H9 (cell line): ENCODE results near the gene COL19A1. TPM values are rescaled to one million over a fixed set of nuclear protein-coding genes. Genes with fewer than 3 reads are reported as not detected.
A peak's percentile ranks its signal among the peaks of the same experiment; 100 is the strongest.

ENCODE experiments used
- DNase-seq: peaks from one replicate; pipeline ENCODE4 v3.0.0-alpha.2; 2017
- H2AFZ ChIP-seq: one replicate; pipeline ENCODE4 v1.6.1; 2013; ENCODE audit warnings: mild to moderate bottlenecking, low read length, control low read depth, moderate library complexity
- H2AK5ac ChIP-seq: 2 replicates; pipeline ENCODE4 v1.6.1; 2013; ENCODE audit warnings: low read length, control low read depth, mixed read lengths; ENCODE audit not compliant: insufficient read length
- H2BK120ac ChIP-seq: one replicate; pipeline ENCODE4 v1.6.1; 2013; ENCODE audit warnings: low read depth, mild to moderate bottlenecking, low read length, control low read depth, inconsistent platforms; ENCODE audit not compliant: poor library complexity, severe bottlenecking
- H2BK12ac ChIP-seq: 2 replicates; pipeline ENCODE4 v1.6.1; 2013; ENCODE audit warnings: low read length, control low read depth, mixed read lengths, low read depth; ENCODE audit not compliant: insufficient read length
- H2BK15ac ChIP-seq: 2 replicates; pipeline ENCODE4 v1.6.1; 2013; ENCODE audit warnings: low read depth, low read length, control low read depth
- H2BK20ac ChIP-seq: one replicate; pipeline ENCODE4 v1.6.1; 2013; ENCODE audit warnings: low read depth, mild to moderate bottlenecking, low read length, control low read depth, inconsistent platforms; ENCODE audit not compliant: poor library complexity, severe bottlenecking
- H2BK5ac ChIP-seq: 2 replicates; pipeline ENCODE4 v1.6.1; 2013; ENCODE audit warnings: low read length, control low read depth, mixed read lengths; ENCODE audit not compliant: insufficient read length
- H3K14ac ChIP-seq: 2 replicates; pipeline ENCODE4 v1.6.1; 2013; ENCODE audit warnings: low read length, control low read depth; ENCODE audit not compliant: insufficient read depth
- H3K18ac ChIP-seq: 2 replicates; pipeline ENCODE4 v1.6.1; 2013; ENCODE audit warnings: low read depth, mild to moderate bottlenecking, mixed read lengths, low read length, control low read depth; ENCODE audit not compliant: insufficient read length
- H3K23ac ChIP-seq: 2 replicates; pipeline ENCODE4 v1.6.1; 2013; ENCODE audit warnings: low read length, control low read depth, mixed read lengths, low read depth; ENCODE audit not compliant: insufficient read length
- H3K23me2 ChIP-seq: 2 replicates; pipeline ENCODE4 v1.6.1; 2013; ENCODE audit warnings: low read depth, mild to moderate bottlenecking, mixed read lengths, low read length, control low read depth; ENCODE audit not compliant: insufficient read length, poor library complexity, severe bottlenecking
- H3K27ac ChIP-seq: 2 replicates; pipeline ENCODE4 v1.5.1; 2013; ENCODE audit warnings: low read length, control low read depth, mixed read lengths, low read depth; ENCODE audit not compliant: insufficient read length
- H3K27me3 ChIP-seq: 2 replicates; pipeline ENCODE4 v1.6.1; 2013; ENCODE audit warnings: low read length, control low read depth, inconsistent platforms; ENCODE audit not compliant: insufficient read depth
- H3K4ac ChIP-seq: 2 replicates; pipeline ENCODE4 v1.6.1; 2013; ENCODE audit warnings: low read depth, mild to moderate bottlenecking, control low read depth, inconsistent platforms, low read length, moderate library complexity
- H3K4me1 ChIP-seq: 2 replicates; pipeline ENCODE4 v1.6.1; 2013; ENCODE audit warnings: low read length, control low read depth, inconsistent platforms; ENCODE audit not compliant: insufficient read depth
- H3K4me2 ChIP-seq: 2 replicates; pipeline ENCODE4 v1.6.1; 2013; ENCODE audit warnings: low read length, control low read depth, mixed read lengths; ENCODE audit not compliant: insufficient read length, insufficient read depth
- H3K56ac ChIP-seq: 2 replicates; pipeline ENCODE4 v1.6.1; 2013; ENCODE audit warnings: low read depth, mild to moderate bottlenecking, mixed read lengths, low read length, control low read depth; ENCODE audit not compliant: insufficient read length
- H3K79me1 ChIP-seq: 2 replicates; pipeline ENCODE4 v1.6.1; 2013; ENCODE audit warnings: low read depth, mild to moderate bottlenecking, moderate library complexity, low read length, control low read depth, inconsistent platforms; ENCODE audit not compliant: insufficient read depth, poor library complexity, severe bottlenecking
- H3K79me2 ChIP-seq: 2 replicates; pipeline ENCODE4 v1.6.1; 2013; ENCODE audit warnings: low read length, control low read depth, inconsistent platforms; ENCODE audit not compliant: insufficient read depth
- H3K9ac ChIP-seq: 2 replicates; pipeline ENCODE4 v1.6.1; 2013; ENCODE audit warnings: low read length, control low read depth, mixed read lengths; ENCODE audit not compliant: insufficient read length; ENCODE audit errors: extremely low read depth
- H3K9me3 ChIP-seq: one replicate; pipeline ENCODE4 v1.6.1; 2013; ENCODE audit warnings: low read depth, low read length, inconsistent platforms; ENCODE audit not compliant: control insufficient read depth
- H3T11ph ChIP-seq: one replicate; pipeline ENCODE4 v1.6.1; 2013; ENCODE audit warnings: mild to moderate bottlenecking, low read length, control low read depth, inconsistent platforms
- H4K20me1 ChIP-seq: one replicate; pipeline ENCODE4 v1.6.1; 2013; ENCODE audit not compliant: control insufficient read depth, insufficient read length, insufficient read depth
- H4K5ac ChIP-seq: 2 replicates; pipeline ENCODE4 v1.6.1; 2013; ENCODE audit warnings: low read depth, mild to moderate bottlenecking, mixed read lengths, low read length, control low read depth; ENCODE audit not compliant: insufficient read length
- H4K8ac ChIP-seq: replicated peaks from 2 replicates; pipeline ENCODE4 v1.6.1; 2013; ENCODE audit warnings: low read length, control low read depth, mixed read lengths, low read depth; ENCODE audit not compliant: insufficient read length
- H4K91ac ChIP-seq: 2 replicates; pipeline ENCODE4 v1.6.1; 2013; ENCODE audit warnings: low read depth, mild to moderate bottlenecking, moderate library complexity, mixed read lengths, low read length, control low read depth; ENCODE audit not compliant: insufficient read length
- H3K27ac Mint-ChIP-seq, 3 experiments: 2 replicates in 2 of 3; 3 replicates in 1 of 3; pipeline ENCODE4 v1.8.0; 2020 to 2021; ENCODE audit warnings: mixed read lengths in 3 of 3, mild to moderate bottlenecking in 1 of 3, moderate library complexity in 1 of 3
- H3K27me3 Mint-ChIP-seq: 2 replicates; pipeline ENCODE4 v1.8.0; 2021; ENCODE audit warnings: low read depth, mild to moderate bottlenecking, moderate library complexity, mixed read lengths
- H3K36me3 Mint-ChIP-seq, 3 experiments: 2 replicates in 2 of 3; 3 replicates in 1 of 3; pipeline ENCODE4 v1.8.0; 2020 to 2021; ENCODE audit warnings: low read depth in 3 of 3, mixed read lengths in 3 of 3; ENCODE audit not compliant: insufficient read depth in 1 of 3
- H3K4me1 Mint-ChIP-seq, 2 experiments: 2 replicates each; pipeline ENCODE4 v1.8.0; 2020; ENCODE audit warnings: mixed read lengths in 2 of 2
- H3K4me3 Mint-ChIP-seq, 2 experiments: 2 replicates in 1 of 2; 3 replicates in 1 of 2; pipeline ENCODE4 v1.8.0; 2020 to 2021; ENCODE audit warnings: mild to moderate bottlenecking in 2 of 2, mixed read lengths in 2 of 2, moderate library complexity in 1 of 2
- H3K9me3 Mint-ChIP-seq, 2 experiments: 2 replicates in 1 of 2; 3 replicates in 1 of 2; pipeline ENCODE4 v1.8.0; 2020; ENCODE audit warnings: mild to moderate bottlenecking in 2 of 2, mixed read lengths in 2 of 2, moderate library complexity in 1 of 2
- WGBS: extraction: QIAGEN DNeasy Blood & Tissue Kit; methylation state at CpG from one replicate; pipeline ENCODE4 v1.1.7; 2013; ENCODE audit warnings: missing lambda C conversion rate, low lambda C conversion rate, mixed read lengths; ENCODE audit not compliant: insufficient read length; ENCODE audit errors: extremely low coverage; 5-methylcytosine and 5-hydroxymethylcytosine counted together
- total RNA-seq: library from RNA; stranded (reverse); gene quantifications from 2 replicates; pipeline ENCODE4 v1.2.1, GENCODE V29; 2021
- TF ChIP-seq, protein P1 (sequence below): fragments of 200-600 bp; sonication (generic); conservative IDR thresholded peaks from 3 replicates; pipeline ENCODE4 v1.8.0; 2021; ENCODE audit warnings: antibody characterized with exemption, mild to moderate bottlenecking

Gene COL19A1
- total RNA-seq, 1 experiment from 2014 or later = not detected

GRCh38 chr6:69881322-69882151 lies 15.2 kb downstream of the COL19A1 start:
- no peak overlapping the region for H2AK5ac ChIP-seq
- H2BK20ac ChIP-seq = no peak overlapping the region
- H3K14ac ChIP-seq = no peak overlapping the region
- H3K23me2 ChIP-seq = no peaks in the 10 kb centered on the region
- no peak overlapping the region for H3K27ac ChIP-seq
- H3K27ac Mint-ChIP-seq = peak overlapping the region in 1 of 3 experiments; percentile 28; a peak in 1 of 7 replicates
- H3K9me3 ChIP-seq = no peaks in the 10 kb centered on the region
- H3K4me1 ChIP-seq = no peaks in the 10 kb centered on the region
- no peak overlapping the region for H4K91ac ChIP-seq
- no peak overlapping the region for H3K56ac ChIP-seq
- no peak overlapping the region for H4K8ac ChIP-seq
- no peaks in the 10 kb centered on the region for H3K36me3 Mint-ChIP-seq
- no peak overlapping the region for H2BK5ac ChIP-seq
- no peaks in the 10 kb centered on the region for H3K27me3 Mint-ChIP-seq
- H3K27me3 ChIP-seq = no peaks in the 10 kb centered on the region
- WGBS = 100% methylated on average over 2 of the region's 10 CpGs
- no peak overlapping the region for H3K9ac ChIP-seq
- no peak overlapping the region for H3K4ac ChIP-seq
- H3K9me3 Mint-ChIP-seq = no peaks in the 10 kb centered on the region
- H2BK15ac ChIP-seq = no peak overlapping the region
- no peak overlapping the region for H3K23ac ChIP-seq
- H3K18ac ChIP-seq = no peak overlapping the region
- H3K79me1 ChIP-seq = no peaks in the 10 kb centered on the region
- H3K4me3 Mint-ChIP-seq = no peak overlapping the region
- H4K5ac ChIP-seq = no peak overlapping the region
- H2BK12ac ChIP-seq = no peak overlapping the region
- H3K4me1 Mint-ChIP-seq = 0 out of 4 replicates have a peak, but pooled peaks cover 0 to 3% of the 10 kb centered on the region in 2 experiments
- no peak overlapping the region for H2AFZ ChIP-seq
- no peak for DNase-seq
- H4K20me1 ChIP-seq = no peaks in the 10 kb centered on the region
- TF ChIP-seq, protein P1, sequence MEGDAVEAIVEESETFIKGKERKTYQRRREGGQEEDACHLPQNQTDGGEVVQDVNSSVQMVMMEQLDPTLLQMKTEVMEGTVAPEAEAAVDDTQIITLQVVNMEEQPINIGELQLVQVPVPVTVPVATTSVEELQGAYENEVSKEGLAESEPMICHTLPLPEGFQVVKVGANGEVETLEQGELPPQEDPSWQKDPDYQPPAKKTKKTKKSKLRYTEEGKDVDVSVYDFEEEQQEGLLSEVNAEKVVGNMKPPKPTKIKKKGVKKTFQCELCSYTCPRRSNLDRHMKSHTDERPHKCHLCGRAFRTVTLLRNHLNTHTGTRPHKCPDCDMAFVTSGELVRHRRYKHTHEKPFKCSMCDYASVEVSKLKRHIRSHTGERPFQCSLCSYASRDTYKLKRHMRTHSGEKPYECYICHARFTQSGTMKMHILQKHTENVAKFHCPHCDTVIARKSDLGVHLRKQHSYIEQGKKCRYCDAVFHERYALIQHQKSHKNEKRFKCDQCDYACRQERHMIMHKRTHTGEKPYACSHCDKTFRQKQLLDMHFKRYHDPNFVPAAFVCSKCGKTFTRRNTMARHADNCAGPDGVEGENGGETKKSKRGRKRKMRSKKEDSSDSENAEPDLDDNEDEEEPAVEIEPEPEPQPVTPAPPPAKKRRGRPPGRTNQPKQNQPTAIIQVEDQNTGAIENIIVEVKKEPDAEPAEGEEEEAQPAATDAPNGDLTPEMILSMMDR = no peak
- no peak overlapping the region for H3T11ph ChIP-seq
- H2BK120ac ChIP-seq = no peak overlapping the region
- H3K79me2 ChIP-seq = no peaks in the 10 kb centered on the region
- no peak overlapping the region for H3K4me2 ChIP-seq
